Urinary bladder (tissue), 4 donors: ENCODE results near the gene HCRTR2. TPM values are rescaled to one million over a fixed set of nuclear protein-coding genes. Genes with fewer than 3 reads are reported as not detected.

Experiments used
- DNase-seq: peaks from one replicate; pipeline ENCODE4 v3.0.0-alpha.2; 2015; ENCODE audit errors: extremely low spot score
- H3K27ac ChIP-seq: one replicate; pipeline ENCODE4 v1.5.1; 2013; ENCODE audit warnings: low read depth, mild to moderate bottlenecking, moderate library complexity
- H3K36me3 ChIP-seq: one replicate; pipeline ENCODE4 v1.6.1; 2013; ENCODE audit warnings: mild to moderate bottlenecking, moderate library complexity; ENCODE audit not compliant: insufficient read depth
- H3K4me1 ChIP-seq: one replicate; pipeline ENCODE4 v1.6.1; 2013; ENCODE audit warnings: mild to moderate bottlenecking, moderate library complexity; ENCODE audit not compliant: insufficient read depth
- H3K4me3 ChIP-seq: one replicate; pipeline ENCODE4 v1.5.1; 2013; ENCODE audit warnings: low read depth, low read length
- WGBS: extraction: QIAGEN DNeasy Blood & Tissue Kit; methylation state at CpG from one replicate; pipeline ENCODE4 v1.1.7; 2013; 5-methylcytosine and 5-hydroxymethylcytosine counted together
- polyA plus RNA-seq: library from polyadenylated mRNA; stranded (reverse); fragments of 200-250 nt; gene quantifications from one replicate; pipeline ENCODE4 v1.2.3, GENCODE V29; 2013
- total RNA-seq: library from RNA; depleted of rRNA; stranded (reverse); fragments of >200 nt; gene quantifications from one replicate; pipeline ENCODE4 v1.2.3, GENCODE V29; 2014
- donor health status: healthy with polysubstance abuse.
- donor health status: healthy.

HCRTR2 gene
- total and polyA plus RNA-seq, 2 donors: 0.16 TPM; not detected in 1

DNA sequence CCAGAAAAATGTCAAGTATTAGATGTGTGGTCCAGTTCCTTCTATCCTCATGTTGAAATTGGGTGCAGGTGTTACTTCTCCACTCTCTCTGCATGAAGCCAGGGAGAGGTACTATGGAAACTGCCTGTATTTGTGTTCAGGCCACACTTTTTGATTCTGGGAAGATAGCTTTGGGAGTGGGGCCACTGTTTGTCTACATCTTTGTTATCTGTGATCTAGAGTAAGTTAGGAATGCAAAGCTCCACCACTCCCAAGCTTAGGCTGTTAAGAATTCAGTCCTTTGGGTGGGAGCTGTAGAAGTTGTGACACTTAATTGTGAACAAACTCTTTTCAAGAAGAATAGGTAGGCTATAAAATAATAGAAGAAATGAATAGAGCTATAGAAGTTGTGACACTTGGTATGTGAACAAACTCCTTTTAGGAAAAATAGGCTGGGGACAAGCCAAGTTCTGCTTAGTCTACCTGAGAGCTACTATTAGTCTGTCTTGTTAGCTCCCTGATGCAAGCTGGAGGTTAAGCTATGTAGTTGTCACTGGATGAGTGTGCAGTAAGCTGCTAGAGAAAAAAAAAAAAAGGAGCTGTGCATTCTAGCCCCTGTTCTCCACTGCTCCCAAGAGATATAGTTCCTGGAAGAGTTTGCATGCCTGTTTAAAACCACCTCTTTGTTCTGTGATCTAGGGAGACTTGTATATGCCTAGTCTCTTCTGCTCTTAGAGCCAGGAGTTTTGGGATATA lies 145.8 kb downstream of the HCRTR2 start:
- peak; percentile 1 for DNase-seq
- Histone ChIP-seq H3K27ac (no peak overlapping the region), H3K4me3 (no peak overlapping the region), H3K36me3 (no peaks in the 10 kb centered on the region), H3K4me1 (no peaks in the 10 kb centered on the region)

DNA sequence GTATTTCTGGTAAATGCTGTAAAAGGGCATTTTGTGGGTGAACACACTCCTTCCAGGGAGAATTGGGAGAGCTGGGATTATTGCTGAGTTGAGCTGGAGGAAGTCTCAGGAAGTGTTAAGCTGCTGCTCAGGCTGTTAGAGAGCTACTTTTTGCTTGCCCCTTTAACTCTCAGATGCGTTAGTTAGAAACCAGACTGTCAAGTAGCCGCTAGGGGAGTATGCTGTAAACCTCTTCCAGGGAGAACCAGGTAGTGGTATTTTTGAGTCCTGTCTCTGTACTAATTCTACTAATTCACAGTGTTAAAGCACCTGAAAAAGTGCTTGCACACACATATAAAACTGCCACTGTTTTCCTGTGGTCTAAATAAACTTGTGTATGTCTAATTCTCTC lies 146.4 kb downstream of the HCRTR2 start:
- H3K4me1 ChIP-seq: no peaks in the 10 kb centered on the region
- DNase-seq: no peak
- H3K36me3 ChIP-seq: no peaks in the 10 kb centered on the region
- H3K4me3 ChIP-seq: no peak overlapping the region
- 56% methylated on average over 2 of the region's 2 CpGs for WGBS
- no peak overlapping the region for H3K27ac ChIP-seq

DNA sequence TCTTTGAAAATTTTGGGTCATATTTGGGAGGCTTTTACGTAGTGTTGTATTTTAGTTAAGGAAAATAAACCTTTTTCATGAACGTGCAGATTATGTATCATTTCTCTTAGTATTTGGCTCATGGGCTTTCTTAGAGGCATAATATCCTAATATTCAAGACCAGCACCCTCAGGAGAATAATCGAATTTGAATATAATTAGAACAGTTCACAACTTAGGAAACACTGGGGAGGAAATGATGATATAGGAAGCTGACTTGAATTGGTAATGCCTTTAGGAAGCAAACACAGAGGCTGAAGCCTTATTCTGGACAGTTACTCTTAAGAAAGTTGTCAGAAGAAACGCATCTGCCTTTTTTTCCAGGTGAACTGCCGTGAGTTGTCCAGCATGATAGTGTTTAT lies 152.9 kb downstream of the HCRTR2 start, which contains the start of gene GFRAL:
Gene GFRAL, plus strand, starts transcription at position 301 of the 400 bp plus-strand sequence. Its CDS starts 86 bp downstream, at position 387.
- no peak within 1 kb of the TSS for H3K27ac ChIP-seq
- no peak for DNase-seq
- no peaks in the 10 kb centered on the region for H3K4me1 ChIP-seq
- 80% methylated on average over 5 of the region's 5 CpGs for WGBS
- H3K4me3 ChIP-seq: no peak within 1 kb of the TSS
- no peaks in the 10 kb centered on the region for H3K36me3 ChIP-seq

Other genes with a start within 250 kb of the HCRTR2 start
- gene GFRAL, start 153.0 kb downstream of the HCRTR2 start, total RNA-seq: not detected
- gene GFRAL, start 153.0 kb downstream of the HCRTR2 start, polyA plus RNA-seq: not detected